ENCODE results near the gene TLCD5. TPM values are rescaled to one million over a fixed set of nuclear protein-coding genes. Genes with fewer than 3 reads are reported as not detected.

TLCD5 gene
- total RNA-seq, 1 experiment from 2014 or later, result 7.1 TPM

DNA sequence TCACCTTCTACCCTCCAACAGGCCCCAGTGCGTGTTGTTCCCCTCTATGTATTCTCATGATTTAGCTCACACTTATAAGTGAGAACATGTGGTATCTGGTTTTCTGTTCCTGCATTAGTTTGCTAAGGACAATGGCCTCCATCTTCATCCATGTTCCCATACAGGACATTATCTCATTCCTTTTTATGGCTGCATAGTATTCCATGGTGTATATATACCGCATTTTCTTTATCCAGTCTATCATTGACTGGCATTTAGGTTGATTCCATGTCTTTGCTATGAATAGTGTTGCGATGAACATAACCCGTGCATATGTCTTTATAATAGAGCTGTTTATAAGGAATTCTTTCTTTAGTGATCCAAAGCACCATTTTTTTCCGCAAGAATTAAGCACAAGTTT is 28.5 kb upstream of the TLCD5 start:
- H2BK5ac ChIP-seq (ENCODE audit: insufficient read length, low read length), result no peak overlapping the region
- Mint-ChIP-seq H3K4me1 (peaks cover 5 to 12% of the 10 kb centered on the region in 2 experiments), H3K4me3 (no peak overlapping the region), H3K27ac (no peak overlapping the region), H3K27me3 (ENCODE audit: low read depth) (peaks cover 43% of the 10 kb centered on the region), H3K36me3 (ENCODE audit: insufficient read depth in 1 of 3, low read depth in 3 of 3) (no peaks in the 10 kb centered on the region), H3K9me3 (no peaks in the 10 kb centered on the region; a peak in 1 of 5 replicates)
- no peak overlapping the region for H2BK12ac ChIP-seq (ENCODE audit: insufficient read length, low read depth, low read length)
- H3K9ac ChIP-seq (ENCODE audit: extremely low read depth, insufficient read length, low read length), result no peak overlapping the region
- no peak overlapping the region for H3K27ac ChIP-seq (ENCODE audit: insufficient read length, low read depth, low read length)
- H3T11ph ChIP-seq (ENCODE audit: low read length), result no peak overlapping the region
- no peak overlapping the region for H3K14ac ChIP-seq (ENCODE audit: insufficient read depth, low read length)
- no peak overlapping the region for H3K23ac ChIP-seq (ENCODE audit: insufficient read length, low read depth, low read length)
- H3K4ac ChIP-seq (ENCODE audit: low read depth, low read length), result no peak overlapping the region
- H3K9me3 ChIP-seq (ENCODE audit: control insufficient read depth, low read depth, low read length), result no peaks in the 10 kb centered on the region
- WGBS (ENCODE audit: extremely low coverage, insufficient read length, low lambda C conversion rate), result no CpG with 5 or more reads among the region's 5 CpGs
- H4K20me1 ChIP-seq (ENCODE audit: control insufficient read depth, insufficient read depth, insufficient read length), result no peaks in the 10 kb centered on the region
- no peak overlapping the region for H4K91ac ChIP-seq (ENCODE audit: insufficient read length, low read depth, low read length)
- no peak overlapping the region for H2AK5ac ChIP-seq (ENCODE audit: insufficient read length, low read length)
- no peaks in the 10 kb centered on the region for H3K4me1 ChIP-seq (ENCODE audit: insufficient read depth, low read length)
- H4K5ac ChIP-seq (ENCODE audit: insufficient read length, low read depth, low read length), result no peak overlapping the region
- no peaks in the 10 kb centered on the region for H3K27me3 ChIP-seq (ENCODE audit: insufficient read depth, low read length)
- TF ChIP-seq, protein P1, sequence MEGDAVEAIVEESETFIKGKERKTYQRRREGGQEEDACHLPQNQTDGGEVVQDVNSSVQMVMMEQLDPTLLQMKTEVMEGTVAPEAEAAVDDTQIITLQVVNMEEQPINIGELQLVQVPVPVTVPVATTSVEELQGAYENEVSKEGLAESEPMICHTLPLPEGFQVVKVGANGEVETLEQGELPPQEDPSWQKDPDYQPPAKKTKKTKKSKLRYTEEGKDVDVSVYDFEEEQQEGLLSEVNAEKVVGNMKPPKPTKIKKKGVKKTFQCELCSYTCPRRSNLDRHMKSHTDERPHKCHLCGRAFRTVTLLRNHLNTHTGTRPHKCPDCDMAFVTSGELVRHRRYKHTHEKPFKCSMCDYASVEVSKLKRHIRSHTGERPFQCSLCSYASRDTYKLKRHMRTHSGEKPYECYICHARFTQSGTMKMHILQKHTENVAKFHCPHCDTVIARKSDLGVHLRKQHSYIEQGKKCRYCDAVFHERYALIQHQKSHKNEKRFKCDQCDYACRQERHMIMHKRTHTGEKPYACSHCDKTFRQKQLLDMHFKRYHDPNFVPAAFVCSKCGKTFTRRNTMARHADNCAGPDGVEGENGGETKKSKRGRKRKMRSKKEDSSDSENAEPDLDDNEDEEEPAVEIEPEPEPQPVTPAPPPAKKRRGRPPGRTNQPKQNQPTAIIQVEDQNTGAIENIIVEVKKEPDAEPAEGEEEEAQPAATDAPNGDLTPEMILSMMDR (conservative IDR thresholded peaks at IDR 0.05), result no peak
- no peaks in the 10 kb centered on the region for H3K23me2 ChIP-seq (ENCODE audit: insufficient read length, low read depth, low read length, poor library complexity, severe bottlenecking)
- no peak overlapping the region for H2BK120ac ChIP-seq (ENCODE audit: low read depth, low read length, poor library complexity, severe bottlenecking)
- no peak overlapping the region for H4K8ac ChIP-seq (replicated peaks; ENCODE audit: insufficient read length, low read depth, low read length)
- no peak overlapping the region for H2BK20ac ChIP-seq (ENCODE audit: low read depth, low read length, poor library complexity, severe bottlenecking)
- H3K4me2 ChIP-seq (ENCODE audit: insufficient read depth, insufficient read length, low read length), result no peak overlapping the region
- H2AFZ ChIP-seq (ENCODE audit: low read length), result no peak overlapping the region
- H3K79me1 ChIP-seq (ENCODE audit: insufficient read depth, low read depth, low read length, poor library complexity, severe bottlenecking), result no peaks in the 10 kb centered on the region
- H2BK15ac ChIP-seq (ENCODE audit: low read depth, low read length), result no peak overlapping the region
- H3K79me2 ChIP-seq (ENCODE audit: insufficient read depth, low read length), result no peaks in the 10 kb centered on the region
- H3K56ac ChIP-seq (ENCODE audit: insufficient read length, low read depth, low read length), result no peak overlapping the region
- DNase-seq, result no peak
- H3K18ac ChIP-seq (ENCODE audit: insufficient read length, low read depth, low read length), result no peak overlapping the region
